Vagina (tissue), 2 donors: ENCODE results near the gene MBLAC1. TPM values are rescaled to one million over a fixed set of nuclear protein-coding genes. Genes with fewer than 3 reads are reported as not detected.

Source experiments
- DNase-seq, 2 donors: peaks; one replicate each; pipeline ENCODE4 v3.0.0-alpha.2; 2017; ENCODE audit errors: extremely low spot score in 2 of 2
- H3K27ac ChIP-seq: fragments of 200-600 bp; sonication (generic); one replicate; pipeline ENCODE4 v1.5.1; 2019
- H3K27me3 ChIP-seq: fragments of 200-600 bp; sonication (generic); one replicate; pipeline ENCODE4 v1.5.1; 2019
- H3K36me3 ChIP-seq, 2 donors: fragments of 200-600 bp; sonication (generic); one replicate each; pipeline ENCODE4 v1.5.1; 2017 to 2019
- H3K4me1 ChIP-seq: fragments of 200-600 bp; sonication (generic); one replicate; pipeline ENCODE4 v1.5.1; 2019
- H3K4me3 ChIP-seq, 2 donors: fragments of 200-600 bp; sonication (generic); 1 replicate in 1 of 2; 2 replicates in 1 of 2; pipeline ENCODE4 v1.5.1; 2016 to 2019
- H3K9me3 ChIP-seq: fragments of 200-600 bp; sonication (generic); one replicate; pipeline ENCODE4 v1.5.1; 2019
- POLR2A ChIP-seq, 2 donors: fragments of 450-650 bp; IDR thresholded peaks; one replicate each; pipeline ENCODE4 v1.6.1; 2017; ENCODE audit warnings: antibody characterized with exemption in 2 of 2, mild to moderate bottlenecking in 2 of 2, moderate library complexity in 2 of 2
- POLR2AphosphoS5 ChIP-seq, 2 donors: sonication (generic); formaldehyde crosslinking; IDR thresholded peaks; one replicate each; pipeline ENCODE4 v1.9.0; 2017; ENCODE audit warnings: antibody characterized with exemption in 2 of 2, mild to moderate bottlenecking in 2 of 2, low read depth in 1 of 2; ENCODE audit not compliant: insufficient read depth in 1 of 2
- intact Hi-C: fragments of 100-400 bp; cut with DNase I; formaldehyde crosslinking; loops from one replicate; pipeline ENCODE4 v1.15.1; 2023
- total RNA-seq: library from RNA; depleted of rRNA; stranded (reverse); fragments of >200 nt; gene quantifications from one replicate; pipeline ENCODE4 v1.2.3, GENCODE V29; 2016
- TF ChIP-seq, protein P1 (sequence below), 3 experiments: fragments of 450-650 bp in 2 of 3; fragments of 200-600 bp in 1 of 3; sonication (generic) in 1 of 3; IDR thresholded peaks; one replicate each; pipeline ENCODE4 v1.5.1; 2017 to 2019; ENCODE audit warnings: antibody characterized with exemption in 3 of 3, mild to moderate bottlenecking in 2 of 3, moderate library complexity in 2 of 3

MBLAC1 gene
- total RNA-seq, 1 donor from 2014 or later, result 2.9 TPM

GRCh38 chr7:100093925-100094486, 32.8 kb upstream of the MBLAC1 start:
- no peak for DNase-seq
- H3K36me3 ChIP-seq, result peaks cover 8 to 78% of the 10 kb centered on the region in 2 donors

GRCh38 chr7:100095289-100095688, 31.5 kb upstream of the MBLAC1 start:
- intact Hi-C loops, result no loop called here
- no peaks in the 10 kb centered on the region for H3K9me3 ChIP-seq
- peaks cover 19% of the 10 kb centered on the region for H3K4me1 ChIP-seq
- TF ChIP-seq, protein P1, sequence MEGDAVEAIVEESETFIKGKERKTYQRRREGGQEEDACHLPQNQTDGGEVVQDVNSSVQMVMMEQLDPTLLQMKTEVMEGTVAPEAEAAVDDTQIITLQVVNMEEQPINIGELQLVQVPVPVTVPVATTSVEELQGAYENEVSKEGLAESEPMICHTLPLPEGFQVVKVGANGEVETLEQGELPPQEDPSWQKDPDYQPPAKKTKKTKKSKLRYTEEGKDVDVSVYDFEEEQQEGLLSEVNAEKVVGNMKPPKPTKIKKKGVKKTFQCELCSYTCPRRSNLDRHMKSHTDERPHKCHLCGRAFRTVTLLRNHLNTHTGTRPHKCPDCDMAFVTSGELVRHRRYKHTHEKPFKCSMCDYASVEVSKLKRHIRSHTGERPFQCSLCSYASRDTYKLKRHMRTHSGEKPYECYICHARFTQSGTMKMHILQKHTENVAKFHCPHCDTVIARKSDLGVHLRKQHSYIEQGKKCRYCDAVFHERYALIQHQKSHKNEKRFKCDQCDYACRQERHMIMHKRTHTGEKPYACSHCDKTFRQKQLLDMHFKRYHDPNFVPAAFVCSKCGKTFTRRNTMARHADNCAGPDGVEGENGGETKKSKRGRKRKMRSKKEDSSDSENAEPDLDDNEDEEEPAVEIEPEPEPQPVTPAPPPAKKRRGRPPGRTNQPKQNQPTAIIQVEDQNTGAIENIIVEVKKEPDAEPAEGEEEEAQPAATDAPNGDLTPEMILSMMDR (IDR thresholded peaks at IDR 0.05), result no peak
- TF ChIP-seq POLR2A (IDR thresholded peaks at IDR 0.05), result no peak
- TF ChIP-seq POLR2AphosphoS5 (IDR thresholded peaks at IDR 0.05; ENCODE audit: insufficient read depth in 1 of 2, low read depth in 1 of 2), result no peak
- H3K27ac ChIP-seq, result no peak overlapping the region
- DNase-seq, result no peak
- no peak overlapping the region for H3K4me3 ChIP-seq
- H3K27me3 ChIP-seq, result no peaks in the 10 kb centered on the region
- peaks cover 8 to 84% of the 10 kb centered on the region in 2 donors for H3K36me3 ChIP-seq

More at GRCh38 chr7:100093925-100094486, 32.8 kb upstream of the MBLAC1 start:
- Histone ChIP-seq H3K27ac (no peak overlapping the region), H3K4me1 (peaks cover 19% of the 10 kb centered on the region), H3K4me3 (no peak overlapping the region), H3K9me3 (no peaks in the 10 kb centered on the region), H3K27me3 (no peaks in the 10 kb centered on the region)
- TF ChIP-seq POLR2A (IDR thresholded peaks at IDR 0.05), result no peak
- intact Hi-C loops, result no loop called here

DNA sequence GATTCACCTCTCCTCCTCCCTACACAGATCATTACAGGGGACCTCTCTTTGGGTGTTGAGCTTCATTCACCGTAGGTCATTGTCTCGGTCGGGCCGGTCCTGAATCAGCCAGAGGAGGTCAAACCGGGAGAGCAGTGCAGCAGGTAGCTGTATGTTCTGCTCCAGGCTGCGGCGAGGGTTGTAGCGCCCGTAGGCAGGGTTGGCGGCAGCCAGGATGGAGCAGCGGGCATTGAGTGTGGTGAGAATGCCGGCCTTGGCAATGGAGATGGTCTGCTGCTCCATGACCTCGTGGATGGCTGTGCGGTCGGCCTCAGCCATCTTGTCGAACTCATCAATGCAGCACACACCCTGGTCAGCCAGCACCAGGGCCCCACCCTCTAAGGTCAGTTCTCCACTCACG, 31.1 kb upstream of the MBLAC1 start:
- no peak for TF ChIP-seq POLR2AphosphoS5 (IDR thresholded peaks at IDR 0.05; ENCODE audit: insufficient read depth in 1 of 2, low read depth in 1 of 2)
- no peak for TF ChIP-seq POLR2A (IDR thresholded peaks at IDR 0.05)
- TF ChIP-seq, protein P1 (IDR thresholded peaks at IDR 0.05), result no peak

DNA sequence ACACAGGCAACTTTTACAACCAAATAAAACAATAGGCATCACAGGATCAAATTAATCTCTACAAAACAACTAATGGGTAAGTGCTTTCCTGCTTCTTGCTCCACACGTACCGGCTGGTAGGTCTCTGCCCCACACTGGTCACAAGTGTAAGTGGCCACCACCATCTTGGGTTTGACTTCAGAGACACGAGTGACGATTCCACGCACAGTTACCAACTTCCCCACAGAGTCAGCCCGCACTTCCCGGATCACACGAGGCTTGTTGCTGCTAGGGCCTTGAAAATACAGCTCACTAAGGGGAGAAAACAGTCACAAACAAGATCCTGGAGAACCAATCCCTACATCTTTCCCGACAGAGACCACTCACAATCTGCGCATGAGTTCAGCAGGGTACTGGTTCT, 27.9 kb upstream of the MBLAC1 start:
- H3K27me3 ChIP-seq, result no peaks in the 10 kb centered on the region
- H3K9me3 ChIP-seq, result no peaks in the 10 kb centered on the region
- no peak overlapping the region for H3K27ac ChIP-seq
- TF ChIP-seq POLR2A (IDR thresholded peaks at IDR 0.05) (no peak), POLR2AphosphoS5 (IDR thresholded peaks at IDR 0.05; ENCODE audit: insufficient read depth in 1 of 2, low read depth in 1 of 2) (no peak)
- TF ChIP-seq, protein P1 (IDR thresholded peaks at IDR 0.05), result no peak
- intact Hi-C loops, result no loop called here
- no peak for DNase-seq
- H3K4me1 ChIP-seq, result peaks cover 34% of the 10 kb centered on the region
- H3K4me3 ChIP-seq, result no peak overlapping the region
- H3K36me3 ChIP-seq, result peaks cover 8 to 56% of the 10 kb centered on the region in 2 donors

More for the DNA sequence above, 31.1 kb upstream of the MBLAC1 start:
- intact Hi-C loops, result no loop called here
- H3K4me1 ChIP-seq, result peaks cover 19% of the 10 kb centered on the region
- H3K27ac ChIP-seq, result no peak overlapping the region
- no peaks in the 10 kb centered on the region for H3K27me3 ChIP-seq
- H3K36me3 ChIP-seq, result peaks cover 8 to 84% of the 10 kb centered on the region in 2 donors
- no peaks in the 10 kb centered on the region for H3K9me3 ChIP-seq
- H3K4me3 ChIP-seq, result no peak overlapping the region
- no peak for DNase-seq

GRCh38 chr7:100099452-100099851, 27.3 kb upstream of the MBLAC1 start:
- TF ChIP-seq, protein P1 (IDR thresholded peaks at IDR 0.05), result no peak
- TF ChIP-seq POLR2A (IDR thresholded peaks at IDR 0.05) (no peak), POLR2AphosphoS5 (IDR thresholded peaks at IDR 0.05; ENCODE audit: insufficient read depth in 1 of 2, low read depth in 1 of 2) (no peak)
- Histone ChIP-seq H3K36me3 (peaks cover 8 to 58% of the 10 kb centered on the region in 2 donors), H3K27me3 (no peaks in the 10 kb centered on the region), H3K4me3 (peak overlapping the region; percentile 81 to 96), H3K9me3 (no peaks in the 10 kb centered on the region), H3K4me1 (peaks cover 34% of the 10 kb centered on the region), H3K27ac (peak overlapping the region; percentile 95)
- intact Hi-C loops, result no loop called here
- no peak for DNase-seq
